SK-N-SH (cell line): ENCODE data around the gene CCDC40.

Experiments
- EP300 ChIP-seq, 2 experiments: IDR thresholded peaks; 2 replicates each; pipeline versions ENCODE4 v1.4.0 to v1.6.1; 2012; ENCODE audit warnings: borderline replicate concordance in 1 of 2, low read depth in 1 of 2, low read length in 1 of 2
- MXI1 ChIP-seq: IDR thresholded peaks from 2 replicates; pipeline ENCODE4 v1.6.1; 2012; ENCODE audit warnings: mild to moderate bottlenecking, low read depth, low read length, improper control_type of control experiment
- RXRA ChIP-seq: IDR thresholded peaks from 2 replicates; pipeline ENCODE4 v1.4.0; 2012; ENCODE audit warnings: low read depth, mild to moderate bottlenecking, borderline replicate concordance
- TCF12 ChIP-seq: IDR thresholded peaks from 2 replicates; pipeline ENCODE4 v1.4.0; 2012
- TF ChIP-seq, protein P1 (sequence below): fragments of 200-600 bp; sonication (generic); IDR thresholded peaks from 2 replicates; pipeline ENCODE4 v1.6.1; 2017; ENCODE audit warnings: antibody characterized with exemption, mild to moderate bottlenecking, moderate library complexity
- TF ChIP-seq, protein P2 (sequence below): IDR thresholded peaks from 2 replicates; pipeline ENCODE4 v1.4.0; 2012; ENCODE audit warnings: low read depth

DNA sequence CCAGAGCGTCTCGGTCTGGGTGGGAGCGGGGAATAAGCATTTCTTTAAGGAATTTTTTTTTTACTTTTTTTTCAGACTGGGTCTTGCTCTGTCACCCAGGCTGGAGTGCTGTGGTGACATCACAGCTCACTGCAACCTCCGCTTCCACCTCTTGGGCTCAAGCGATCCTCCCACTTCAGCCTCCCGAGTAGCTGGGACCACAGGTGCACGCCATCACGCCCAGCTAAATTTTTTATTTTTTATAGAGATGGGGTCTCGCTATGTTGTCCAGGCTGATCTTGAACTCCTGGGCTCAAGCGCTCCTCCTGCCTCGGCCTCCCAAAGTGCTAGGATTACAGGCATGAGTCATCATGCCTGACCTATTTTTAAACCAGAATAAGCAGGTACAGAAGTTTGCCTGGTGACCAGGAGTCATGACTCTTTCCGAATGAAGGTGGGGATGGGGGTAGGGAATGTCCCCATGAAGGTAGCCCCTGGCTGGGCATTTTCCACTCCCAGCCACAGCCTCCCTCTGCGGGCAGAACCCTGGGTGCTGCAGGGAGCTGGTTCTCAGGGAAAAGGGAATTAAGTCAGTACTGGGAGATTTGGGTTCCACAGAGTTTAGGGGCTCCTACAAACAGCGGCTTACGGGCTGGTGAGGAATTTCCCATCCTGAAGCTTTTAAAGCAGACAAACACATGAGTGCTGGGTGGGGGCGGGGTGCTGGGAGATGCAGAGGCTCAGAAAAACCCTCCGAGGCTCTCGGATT lies 49.1 kb upstream of the CCDC40 start:
- TF ChIP-seq, protein P1, sequence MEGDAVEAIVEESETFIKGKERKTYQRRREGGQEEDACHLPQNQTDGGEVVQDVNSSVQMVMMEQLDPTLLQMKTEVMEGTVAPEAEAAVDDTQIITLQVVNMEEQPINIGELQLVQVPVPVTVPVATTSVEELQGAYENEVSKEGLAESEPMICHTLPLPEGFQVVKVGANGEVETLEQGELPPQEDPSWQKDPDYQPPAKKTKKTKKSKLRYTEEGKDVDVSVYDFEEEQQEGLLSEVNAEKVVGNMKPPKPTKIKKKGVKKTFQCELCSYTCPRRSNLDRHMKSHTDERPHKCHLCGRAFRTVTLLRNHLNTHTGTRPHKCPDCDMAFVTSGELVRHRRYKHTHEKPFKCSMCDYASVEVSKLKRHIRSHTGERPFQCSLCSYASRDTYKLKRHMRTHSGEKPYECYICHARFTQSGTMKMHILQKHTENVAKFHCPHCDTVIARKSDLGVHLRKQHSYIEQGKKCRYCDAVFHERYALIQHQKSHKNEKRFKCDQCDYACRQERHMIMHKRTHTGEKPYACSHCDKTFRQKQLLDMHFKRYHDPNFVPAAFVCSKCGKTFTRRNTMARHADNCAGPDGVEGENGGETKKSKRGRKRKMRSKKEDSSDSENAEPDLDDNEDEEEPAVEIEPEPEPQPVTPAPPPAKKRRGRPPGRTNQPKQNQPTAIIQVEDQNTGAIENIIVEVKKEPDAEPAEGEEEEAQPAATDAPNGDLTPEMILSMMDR = no peak
- TF ChIP-seq MXI1 (no peak), RXRA (no peak), TCF12 (no peak), EP300 (IDR thresholded peaks at IDR 0.05; ENCODE audit: borderline replicate concordance in 1 of 2, low read depth in 1 of 2, low read length in 1 of 2) (no peak)
- TF ChIP-seq, protein P2, sequence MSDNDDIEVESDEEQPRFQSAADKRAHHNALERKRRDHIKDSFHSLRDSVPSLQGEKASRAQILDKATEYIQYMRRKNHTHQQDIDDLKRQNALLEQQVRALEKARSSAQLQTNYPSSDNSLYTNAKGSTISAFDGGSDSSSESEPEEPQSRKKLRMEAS = no peak
